Suprapubic skin (tissue), 3 donors: ENCODE measurements around the gene TRIM22.

Experiments
- EP300 ChIP-seq: sonication (generic); formaldehyde crosslinking; IDR thresholded peaks from one replicate; pipeline ENCODE4 v1.6.1; 2017; ENCODE audit warnings: antibody characterized with exemption
- POLR2A ChIP-seq, 2 donors: fragments of 450-650 bp; IDR thresholded peaks; one replicate each; pipeline ENCODE4 v1.6.1; 2017; ENCODE audit warnings: antibody characterized with exemption in 2 of 2, mild to moderate bottlenecking in 2 of 2, moderate library complexity in 2 of 2
- TF ChIP-seq, protein P1 (sequence below), 2 donors: fragments of 200-600 bp in 1 of 2; fragments of 450-650 bp in 1 of 2; sonication (generic) in 1 of 2; IDR thresholded peaks; one replicate each; pipeline ENCODE4 v1.5.1; 2016 to 2019; ENCODE audit warnings: antibody characterized with exemption in 2 of 2, mild to moderate bottlenecking in 1 of 2, moderate library complexity in 1 of 2

DNA sequence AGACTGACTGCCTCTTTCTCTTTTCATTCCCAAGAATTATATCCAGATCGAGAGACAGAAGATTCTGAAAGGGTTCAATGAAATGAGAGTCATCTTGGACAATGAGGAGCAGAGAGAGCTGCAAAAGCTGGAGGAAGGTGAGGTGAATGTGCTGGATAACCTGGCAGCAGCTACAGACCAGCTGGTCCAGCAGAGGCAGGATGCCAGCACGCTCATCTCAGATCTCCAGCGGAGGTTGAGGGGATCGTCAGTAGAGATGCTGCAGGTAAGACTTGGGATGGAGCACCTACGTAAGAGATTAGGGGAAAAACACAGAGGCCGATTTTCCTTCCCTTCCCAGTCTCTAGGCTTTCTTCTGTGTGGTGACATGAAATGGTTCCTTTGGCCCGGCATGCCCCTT lies 8.7 kb downstream of the TRIM22 start:
- TF ChIP-seq POLR2A (IDR thresholded peaks at IDR 0.05) = no peak
- TF ChIP-seq, protein P1, sequence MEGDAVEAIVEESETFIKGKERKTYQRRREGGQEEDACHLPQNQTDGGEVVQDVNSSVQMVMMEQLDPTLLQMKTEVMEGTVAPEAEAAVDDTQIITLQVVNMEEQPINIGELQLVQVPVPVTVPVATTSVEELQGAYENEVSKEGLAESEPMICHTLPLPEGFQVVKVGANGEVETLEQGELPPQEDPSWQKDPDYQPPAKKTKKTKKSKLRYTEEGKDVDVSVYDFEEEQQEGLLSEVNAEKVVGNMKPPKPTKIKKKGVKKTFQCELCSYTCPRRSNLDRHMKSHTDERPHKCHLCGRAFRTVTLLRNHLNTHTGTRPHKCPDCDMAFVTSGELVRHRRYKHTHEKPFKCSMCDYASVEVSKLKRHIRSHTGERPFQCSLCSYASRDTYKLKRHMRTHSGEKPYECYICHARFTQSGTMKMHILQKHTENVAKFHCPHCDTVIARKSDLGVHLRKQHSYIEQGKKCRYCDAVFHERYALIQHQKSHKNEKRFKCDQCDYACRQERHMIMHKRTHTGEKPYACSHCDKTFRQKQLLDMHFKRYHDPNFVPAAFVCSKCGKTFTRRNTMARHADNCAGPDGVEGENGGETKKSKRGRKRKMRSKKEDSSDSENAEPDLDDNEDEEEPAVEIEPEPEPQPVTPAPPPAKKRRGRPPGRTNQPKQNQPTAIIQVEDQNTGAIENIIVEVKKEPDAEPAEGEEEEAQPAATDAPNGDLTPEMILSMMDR (IDR thresholded peaks at IDR 0.05) = no peak
- no peak for TF ChIP-seq EP300
